Choroid plexus epithelial cell (primary cell): Measurements from ENCODE around the gene GTF3A.

ENCODE experiments used
- DNase-seq: peaks from one replicate; pipeline ENCODE4 v3.0.0-alpha.2; 2010; ENCODE audit warnings: low read depth
- H3K4me3 ChIP-seq: 2 replicates; pipeline ENCODE4 v1.5.1; 2011; ENCODE audit warnings: low read depth, mild to moderate bottlenecking, control low read depth, low read length, moderate library complexity
- CTCF ChIP-seq: conservative IDR thresholded peaks from 2 replicates; pipeline ENCODE4 v1.5.1; 2011; ENCODE audit warnings: low read depth, mild to moderate bottlenecking, control low read depth, inconsistent platforms, low read length, moderate library complexity

GTF3A gene

GRCh38 chr13:27405546-27406134 is 18.8 kb upstream of the GTF3A start:
- no peak for DNase-seq
- TF ChIP-seq CTCF = no peak
- no peak overlapping the region for H3K4me3 ChIP-seq

GRCh38 chr13:27406178-27406939 is 18.1 kb upstream of the GTF3A start:
- H3K4me3 ChIP-seq = no peak overlapping the region
- DNase-seq = peak; percentile 72
- peak; percentile 68 for TF ChIP-seq CTCF

- DNase-seq = no peak
- no peak for TF ChIP-seq CTCF
- H3K4me3 ChIP-seq = no peak overlapping the region
These were observed 16.3 kb upstream of the GTF3A start for GRCh38 chr13:27408074-27408473.

GRCh38 chr13:27409013-27409412 is 15.4 kb upstream of the GTF3A start:
- no peak for DNase-seq
- no peak for TF ChIP-seq CTCF
- H3K4me3 ChIP-seq = no peak overlapping the region

GRCh38 chr13:27411341-27411740 is 13.1 kb upstream of the GTF3A start:
- DNase-seq = no peak
- no peak overlapping the region for H3K4me3 ChIP-seq
- TF ChIP-seq CTCF = no peak

- H3K4me3 ChIP-seq = no peak overlapping the region
- DNase-seq = no peak
- TF ChIP-seq CTCF = no peak
These were observed 9.3 kb upstream of the GTF3A start for GRCh38 chr13:27415116-27415515.

- no peak for TF ChIP-seq CTCF
- no peak overlapping the region for H3K4me3 ChIP-seq
- DNase-seq = no peak
These were observed 5.1 kb upstream of the GTF3A start for GRCh38 chr13:27419328-27419727.
